ENCODE results near the gene UTS2. TPM values are rescaled to one million over a fixed set of nuclear protein-coding genes. Genes with fewer than 3 reads are reported as not detected.

The UTS2 gene
- total and polyA plus RNA-seq, 2 of the 8 experiments (the other 6 are each of a cell fraction or from before 2014, with no cell fraction given): not detected

DNA sequence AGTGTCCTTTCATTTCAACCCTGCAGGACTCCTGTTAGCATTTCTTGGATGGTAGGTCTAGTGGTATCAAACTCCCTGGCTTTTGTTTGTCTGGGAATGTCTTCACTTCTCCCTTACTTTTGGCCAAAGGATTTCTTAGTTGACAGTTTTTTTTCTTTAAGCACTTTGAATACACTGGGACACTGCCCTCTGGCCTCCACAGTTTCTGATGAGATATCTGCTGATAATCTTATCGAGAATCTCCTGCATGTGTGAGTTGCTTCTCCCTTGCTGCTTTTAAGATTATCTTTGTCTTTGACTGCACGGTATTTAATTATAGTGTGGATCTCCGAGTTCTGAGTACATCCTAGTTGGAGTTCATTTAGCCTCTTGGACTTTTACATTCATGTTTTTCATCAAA, 13.3 kb downstream of the UTS2 start:
- no peak overlapping the region for H2AK5ac ChIP-seq (ENCODE audit: low read depth, low read length)
- H3K79me1 ChIP-seq (ENCODE audit: low read depth, low read length): no peaks in the 10 kb centered on the region
- H3K4me2 ChIP-seq (ENCODE audit: insufficient read depth in 1 of 2, low read depth in 2 of 2, low read length in 2 of 2): no peak overlapping the region
- POLR2A ChIA-PET (ENCODE audit: partially characterized antibody): no interaction called here
- H2BK5ac ChIP-seq (ENCODE audit: low read depth, low read length): no peak overlapping the region
- no peak overlapping the region for H3K18ac ChIP-seq (ENCODE audit: extremely low read depth, low read length)
- no peak overlapping the region for H3K27ac ChIP-seq (ENCODE audit: low read depth, low read length)
- H3K56ac ChIP-seq (replicated peaks; ENCODE audit: insufficient read length, low read depth, low read length): no peak overlapping the region
- no peak overlapping the region for H2BK15ac ChIP-seq (ENCODE audit: low read length)
- no peak overlapping the region for H3K14ac ChIP-seq (ENCODE audit: insufficient read length)
- H3K9ac ChIP-seq (replicated peaks in 1 of 4; ENCODE audit: extremely low read depth in 1 of 4, low read depth in 3 of 4, low read length in 3 of 4): no peak overlapping the region
- CTCF ChIA-PET (ENCODE audit: partially characterized antibody): no interaction called here
- H4K20me1 ChIP-seq (replicated peaks in 1 of 2; ENCODE audit: control insufficient read depth in 1 of 2, insufficient read depth in 2 of 2, low read length in 2 of 2): no peaks in the 10 kb centered on the region
- no peak overlapping the region for H2BK12ac ChIP-seq (ENCODE audit: low read depth, low read length)
- H3K4me1 ChIP-seq (replicated peaks in 1 of 4; ENCODE audit: control insufficient read depth in 3 of 4, insufficient read depth in 4 of 4, low read length in 3 of 4): no peaks in the 10 kb centered on the region
- peaks cover 4% of the 10 kb centered on the region in 2 experiments; a peak in 3 of 4 replicates for H3K9me3 ChIP-seq (ENCODE audit: insufficient read depth in 2 of 2, low read depth in 1 of 2, low read length in 1 of 2)
- H2AFZ ChIP-seq (ENCODE audit: low read length): no peak overlapping the region
- WGBS, 2 experiments (ENCODE audit: extremely low coverage in 1 of 2, insufficient coverage in 1 of 2, insufficient read length in 1 of 2, insufficient replicate concordance in 2 of 2, low coverage in 1 of 2, low lambda C conversion rate in 2 of 2, missing lambda C conversion rate in 1 of 2): 90% methylated on average over 3 of the region's 3 CpGs; no CpG with 5 or more reads in 1 of the 2 experiments
- H3K79me2 ChIP-seq (ENCODE audit: control insufficient read depth in 1 of 2, insufficient read depth in 2 of 2, low read length in 2 of 2): no peaks in the 10 kb centered on the region
- no peak overlapping the region for H4K8ac ChIP-seq (ENCODE audit: extremely low read depth, insufficient read depth, low read length)
- no peak for DNase-seq (ENCODE audit: low read depth in 1 of 2, low spot score in 2 of 2)
- H4K91ac ChIP-seq (replicated peaks; ENCODE audit: insufficient read length, low read length): no peak overlapping the region
- H3K23ac ChIP-seq (ENCODE audit: insufficient read length): no peak overlapping the region
- no peaks in the 10 kb centered on the region for H3K23me2 ChIP-seq (ENCODE audit: low read depth, low read length)
- peaks cover 0 to 41% (median 13%) of the 10 kb centered on the region in 4 experiments; a peak in 5 of 8 replicates for H3K36me3 ChIP-seq (ENCODE audit: control insufficient read depth in 2 of 4, insufficient read depth in 4 of 4, low read length in 3 of 4)
- H3K4me3 ChIP-seq (ENCODE audit: extremely low read depth in 1 of 4, insufficient read depth in 2 of 4, low read depth in 3 of 4, low read length in 4 of 4): no peak overlapping the region
- H2BK20ac ChIP-seq (ENCODE audit: low read length): no peak overlapping the region
- no peak overlapping the region for H4K5ac ChIP-seq (ENCODE audit: insufficient read length, low read depth, low read length)
- peaks cover 0 to 1% (median 0%) of the 10 kb centered on the region in 4 experiments; a peak in 1 of 7 replicates for H3K27me3 ChIP-seq (replicated peaks in 1 of 4; ENCODE audit: control insufficient read depth in 3 of 4, extremely low read depth in 1 of 4, insufficient read depth in 3 of 4, low read length in 3 of 4)
- no peak overlapping the region for H3K4ac ChIP-seq (replicated peaks; ENCODE audit: insufficient read length, low read depth, low read length)
- no peak overlapping the region for H2BK120ac ChIP-seq (replicated peaks; ENCODE audit: low read depth, low read length)
- FAIRE-seq: no peak
- no peak for TF ChIP-seq SAP30 (IDR thresholded peaks at IDR 0.05; ENCODE audit: insufficient read depth, insufficient replicate concordance, low read length)
- no peak for TF ChIP-seq POU5F1 (IDR thresholded peaks at IDR 0.05; ENCODE audit: low read depth, low read length)
- no peak for TF ChIP-seq CTBP2 (IDR thresholded peaks at IDR 0.05; ENCODE audit: borderline replicate concordance, insufficient read depth, insufficient read length, low read length)
- TF ChIP-seq SIX5 (IDR thresholded peaks at IDR 0.05; ENCODE audit: low read depth, low read length): no peak
- TF ChIP-seq POLR2AphosphoS5 (IDR thresholded peaks at IDR 0.05; ENCODE audit: low read depth, low read length): no peak
- no peak for TF ChIP-seq FOSL1 (IDR thresholded peaks at IDR 0.05; ENCODE audit: insufficient read depth, low read depth, low read length)
- TF ChIP-seq, protein P1, sequence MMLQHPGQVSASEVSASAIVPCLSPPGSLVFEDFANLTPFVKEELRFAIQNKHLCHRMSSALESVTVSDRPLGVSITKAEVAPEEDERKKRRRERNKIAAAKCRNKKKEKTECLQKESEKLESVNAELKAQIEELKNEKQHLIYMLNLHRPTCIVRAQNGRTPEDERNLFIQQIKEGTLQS (IDR thresholded peaks at IDR 0.05; ENCODE audit: insufficient read depth, low read depth, low read length): no peak
- no peak for TF ChIP-seq GABPA (IDR thresholded peaks at IDR 0.05; ENCODE audit: borderline replicate concordance, insufficient read depth, low read length)
- TF ChIP-seq JUN (IDR thresholded peaks at IDR 0.05; ENCODE audit: low read depth, low read length): no peak
- TF ChIP-seq, protein P2, sequence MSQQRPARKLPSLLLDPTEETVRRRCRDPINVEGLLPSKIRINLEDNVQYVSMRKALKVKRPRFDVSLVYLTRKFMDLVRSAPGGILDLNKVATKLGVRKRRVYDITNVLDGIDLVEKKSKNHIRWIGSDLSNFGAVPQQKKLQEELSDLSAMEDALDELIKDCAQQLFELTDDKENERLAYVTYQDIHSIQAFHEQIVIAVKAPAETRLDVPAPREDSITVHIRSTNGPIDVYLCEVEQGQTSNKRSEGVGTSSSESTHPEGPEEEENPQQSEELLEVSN (IDR thresholded peaks at IDR 0.05): no peak
- TF ChIP-seq, protein P3, sequence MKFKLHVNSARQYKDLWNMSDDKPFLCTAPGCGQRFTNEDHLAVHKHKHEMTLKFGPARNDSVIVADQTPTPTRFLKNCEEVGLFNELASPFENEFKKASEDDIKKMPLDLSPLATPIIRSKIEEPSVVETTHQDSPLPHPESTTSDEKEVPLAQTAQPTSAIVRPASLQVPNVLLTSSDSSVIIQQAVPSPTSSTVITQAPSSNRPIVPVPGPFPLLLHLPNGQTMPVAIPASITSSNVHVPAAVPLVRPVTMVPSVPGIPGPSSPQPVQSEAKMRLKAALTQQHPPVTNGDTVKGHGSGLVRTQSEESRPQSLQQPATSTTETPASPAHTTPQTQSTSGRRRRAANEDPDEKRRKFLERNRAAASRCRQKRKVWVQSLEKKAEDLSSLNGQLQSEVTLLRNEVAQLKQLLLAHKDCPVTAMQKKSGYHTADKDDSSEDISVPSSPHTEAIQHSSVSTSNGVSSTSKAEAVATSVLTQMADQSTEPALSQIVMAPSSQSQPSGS (IDR thresholded peaks at IDR 0.05; ENCODE audit: low read length): no peak
